K562 (cell line): ENCODE results near the gene LRRC74B. TPM values are rescaled to one million over a fixed set of nuclear protein-coding genes. Genes with fewer than 3 reads are reported as not detected.

Experiments used
- BMI1 ChIP-seq: fragments of 150-350 bp; IDR thresholded peaks from 2 replicates; pipeline ENCODE4 v1.6.1; 2014; ENCODE audit warnings: low read length
- CAMTA2 ChIP-seq: fragments of 250-450 bp; sonication (Bioruptor Pico); conservative IDR thresholded peaks from 2 replicates; pipeline ENCODE4 v1.5.1; 2022
- CEBPG ChIP-seq, 3 experiments: fragments of 200-800 bp in 1 of 3; sonication (Bioruptor generic) in 1 of 3; sonication (generic) in 1 of 3; formaldehyde crosslinking in 1 of 3; IDR thresholded peaks in 2 of 3; conservative IDR thresholded peaks in 1 of 3; 2 replicates each; pipeline versions ENCODE4 v1.6.1 to v1.8.0; 2016 to 2022; ENCODE audit warnings: missing compliant biosample characterization in 2 of 3, missing genetic modification characterization in 2 of 3, mild to moderate bottlenecking in 1 of 3, missing genetic modification reagents in 1 of 3
- DIDO1 ChIP-seq: fragments of 450-650 bp; IDR thresholded peaks from 2 replicates; pipeline ENCODE4 v1.6.1; 2016; ENCODE audit warnings: low read depth, missing biosample characterization, missing genetic modification characterization
- GATAD2B ChIP-seq: fragments of 450-650 bp; IDR thresholded peaks from 2 replicates; pipeline ENCODE4 v1.6.1; 2017; ENCODE audit warnings: mild to moderate bottlenecking, borderline replicate concordance
- HSF4 ChIP-seq: fragments of 250-450 bp; sonication (Bioruptor Pico); IDR thresholded peaks from 2 replicates; pipeline ENCODE4 v2.1.2; 2022; ENCODE audit warnings: mild to moderate bottlenecking, moderate library complexity, borderline replicate concordance
- KAT7 ChIP-seq: sonication (generic); formaldehyde crosslinking; IDR thresholded peaks from 2 replicates; pipeline ENCODE4 v1.8.0; 2022; ENCODE audit warnings: missing genetic modification reagents, mild to moderate bottlenecking, borderline replicate concordance
- MCM7 ChIP-seq, 2 experiments: fragments of 450-650 bp; IDR thresholded peaks; 2 replicates each; pipeline ENCODE4 v1.6.1; 2016 to 2018
- NEUROD1 ChIP-seq: fragments of 150-350 bp; IDR thresholded peaks from 2 replicates; pipeline ENCODE4 v1.6.1; 2014; ENCODE audit warnings: borderline replicate concordance, low read length, low read depth; ENCODE audit not compliant: partially characterized antibody
- NFIC ChIP-seq: fragments of 450-650 bp; IDR thresholded peaks from 2 replicates; pipeline ENCODE4 v1.6.1; 2017; ENCODE audit warnings: mild to moderate bottlenecking, inconsistent platforms
- NR2C1 ChIP-seq, 2 experiments: fragments of 450-650 bp; IDR thresholded peaks; 2 replicates each; pipeline ENCODE4 v1.6.1; 2017; ENCODE audit warnings: mild to moderate bottlenecking in 2 of 2, antibody characterized with exemption in 1 of 2, inconsistent platforms in 1 of 2, missing compliant biosample characterization in 1 of 2, missing genetic modification characterization in 1 of 2
- POLR2B ChIP-seq: fragments of 450-650 bp; IDR thresholded peaks from 2 replicates; pipeline ENCODE4 v1.6.1; 2018; ENCODE audit warnings: low read depth; ENCODE audit not compliant: partially characterized antibody
- PYGO2 ChIP-seq: fragments of 450-650 bp; IDR thresholded peaks from 2 replicates; pipeline ENCODE4 v1.6.1; 2016; ENCODE audit warnings: mild to moderate bottlenecking, missing genetic modification characterization, moderate library complexity, missing compliant biosample characterization
- RBM25 ChIP-seq: fragments of 200-400 bp; formaldehyde crosslinking; IDR thresholded peaks from 2 replicates; pipeline ENCODE4 v1.6.1; 2018; ENCODE audit warnings: low read length, low read depth, moderate library complexity; ENCODE audit not compliant: severe bottlenecking
- RERE ChIP-seq: sonication (generic); formaldehyde crosslinking; IDR thresholded peaks from 2 replicates; pipeline ENCODE4 v1.8.0; 2023; ENCODE audit warnings: missing genetic modification reagents, mild to moderate bottlenecking, borderline replicate concordance
- SOX6 ChIP-seq: fragments of 450-650 bp; IDR thresholded peaks from 2 replicates; pipeline ENCODE4 v1.6.1; 2014; ENCODE audit warnings: mild to moderate bottlenecking
- ZBTB8A ChIP-seq: fragments of 450-650 bp; IDR thresholded peaks from 2 replicates; pipeline ENCODE4 v1.6.1; 2018; ENCODE audit warnings: mild to moderate bottlenecking, moderate library complexity; ENCODE audit not compliant: partially characterized antibody
- ZEB2 ChIP-seq: fragments of 450-650 bp; IDR thresholded peaks from 2 replicates; pipeline ENCODE4 v1.6.1; 2016
- ZNF133 ChIP-seq: fragments of 250-450 bp; sonication (Bioruptor Pico); IDR thresholded peaks from 2 replicates; pipeline ENCODE4 v1.4.0; 2020; ENCODE audit warnings: mild to moderate bottlenecking
- ZNF217 ChIP-seq: sonication (generic); formaldehyde crosslinking; IDR thresholded peaks from 2 replicates; pipeline ENCODE4 v1.8.0; 2022; ENCODE audit warnings: mild to moderate bottlenecking, missing genetic modification reagents
- ZNF436 ChIP-seq: fragments of 250-450, 450-650 bp; sonication (Bioruptor Pico); formaldehyde crosslinking; IDR thresholded peaks from 2 replicates; pipeline ENCODE4 v1.7.0; 2020; ENCODE audit warnings: mild to moderate bottlenecking
- polyA plus RNA-seq, 8 experiments: library from polyadenylated mRNA; depleted of rRNA in 4 of 8; stranded (reverse) in 5 of 8; unstranded in 3 of 8; fragments of >200 nt; fragmentation: Nextera tagmentation in 2 of 8; fragmentation: Illumina TruSeq in 1 of 8; extraction: Ambion mirVana in 2 of 8; extraction: Trizol in 1 of 8; gene quantifications; 2 replicates each; pipeline versions ENCODE4 v1.2.1 to v1.2.3, GENCODE V29; 2011 to 2014; ENCODE audit warnings: inconsistent platforms in 1 of 8, missing spikeins in 1 of 8
- total RNA-seq, 7 experiments: library from RNA; depleted of rRNA in 6 of 7; stranded (reverse); fragments of >200 nt in 6 of 7; fragmentation: Illumina TruSeq in 2 of 7; extraction: Trizol in 2 of 7; gene quantifications; 2 replicates each; pipeline versions ENCODE4 v1.2.1 to v1.2.3, GENCODE V29; 2011 to 2021; ENCODE audit warnings: low replicate concordance in 1 of 7
- TF ChIP-seq, protein P1 (sequence below): fragments of 450-650 bp; formaldehyde crosslinking; conservative IDR thresholded peaks from 2 replicates; pipeline ENCODE4 v1.4.0; 2022; ENCODE audit warnings: mild to moderate bottlenecking, missing genetic modification characterization

The LRRC74B gene
- total and polyA plus RNA-seq, 9 of the 15 experiments (the other 6 are each of a cell fraction or from before 2014, with no cell fraction given): not detected

- TF ChIP-seq CAMTA2 (CRISPR knock-in tag) (no peak), NEUROD1 (no peak), NR2C1 (IDR thresholded peaks at IDR 0.05) (no peak), NR2C1 (tag; IDR thresholded peaks at IDR 0.05) (no peak), PYGO2 (tag) (no peak), DIDO1 (tag) (no peak), ZEB2 (no peak), ZNF217 (CRISPR knock-in tag) (no peak), GATAD2B (no peak), NFIC (no peak), RBM25 (no peak), HSF4 (CRISPR knock-in tag) (no peak), ZBTB8A (no peak), RERE (no peak), MCM7 (IDR thresholded peaks at IDR 0.05) (no peak), SOX6 (no peak), CEBPG (CRISPR knock-in tag; IDR thresholded peaks at IDR 0.05) (peak; percentile 71), CEBPG (tag; conservative IDR thresholded peaks at IDR 0.05 in 1 of 2, IDR thresholded peaks at IDR 0.05 in 1 of 2) (no peak), ZNF133 (CRISPR knock-in tag) (no peak; the same call in 1 of the 2 replicates), KAT7 (CRISPR knock-in tag) (no peak), ZNF436 (CRISPR knock-in tag) (no peak), BMI1 (no peak), POLR2B (no peak)
- TF ChIP-seq, protein P1, sequence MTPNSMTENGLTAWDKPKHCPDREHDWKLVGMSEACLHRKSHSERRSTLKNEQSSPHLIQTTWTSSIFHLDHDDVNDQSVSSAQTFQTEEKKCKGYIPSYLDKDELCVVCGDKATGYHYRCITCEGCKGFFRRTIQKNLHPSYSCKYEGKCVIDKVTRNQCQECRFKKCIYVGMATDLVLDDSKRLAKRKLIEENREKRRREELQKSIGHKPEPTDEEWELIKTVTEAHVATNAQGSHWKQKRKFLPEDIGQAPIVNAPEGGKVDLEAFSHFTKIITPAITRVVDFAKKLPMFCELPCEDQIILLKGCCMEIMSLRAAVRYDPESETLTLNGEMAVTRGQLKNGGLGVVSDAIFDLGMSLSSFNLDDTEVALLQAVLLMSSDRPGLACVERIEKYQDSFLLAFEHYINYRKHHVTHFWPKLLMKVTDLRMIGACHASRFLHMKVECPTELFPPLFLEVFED (CRISPR knock-in tag): peak; percentile 81
These were observed 57.0 kb downstream of the LRRC74B start (continued) for GRCh38 chr22:21102659-21103267.
